GM19463 (cell line): ENCODE measurements around the gene ENTPD6.
"Not testable (repeated sequence)": the region's sequence is repeated elsewhere in the genome, so short reads cannot be mapped to it uniquely, and the experiment has no call there.

Experiments used
- ATAC-seq: cut with Tn5 transposase; IDR thresholded peaks from one replicate; pipeline ENCODE4 v1.9.1; 2021; ENCODE audit warnings: mild to moderate bottlenecking, moderate library complexity; ENCODE audit not compliant: unreplicated experiment

Gene ENTPD6

GRCh38 chr20:25254986-25255680, 59.6 kb downstream of the ENTPD6 start:
- no peak for ATAC-seq

- ATAC-seq, result no peak
These were observed 60.8 kb downstream of the ENTPD6 start for GRCh38 chr20:25256226-25256859.

- no peak for ATAC-seq
These were observed 61.6 kb downstream of the ENTPD6 start for GRCh38 chr20:25257130-25257529.

GRCh38 chr20:25257756-25258475, 62.4 kb downstream of the ENTPD6 start:
- ATAC-seq, result no peak

- ATAC-seq, result no peak
These were observed 62.9 kb downstream of the ENTPD6 start for GRCh38 chr20:25258476-25258805.

GRCh38 chr20:25258828-25259227, 63.3 kb downstream of the ENTPD6 start:
- no peak for ATAC-seq

GRCh38 chr20:25259358-25259757, 63.8 kb downstream of the ENTPD6 start:
- ATAC-seq, result no peak

- no peak for ATAC-seq
These were observed 64.3 kb downstream of the ENTPD6 start for GRCh38 chr20:25259788-25260254.

GRCh38 chr20:25260770-25261437, 65.4 kb downstream of the ENTPD6 start:
- ATAC-seq, result not testable (repeated sequence)

GRCh38 chr20:25269057-25269832, 73.7 kb downstream of the ENTPD6 start:
- ATAC-seq, result no peak

- no peak for ATAC-seq
These were observed 74.3 kb downstream of the ENTPD6 start for GRCh38 chr20:25269833-25270170.

GRCh38 chr20:25270829-25271251, 75.3 kb downstream of the ENTPD6 start:
- no peak for ATAC-seq

- ATAC-seq, result no peak
These were observed 76.1 kb downstream of the ENTPD6 start for GRCh38 chr20:25271486-25272222.

- no peak for ATAC-seq
These were observed 76.9 kb downstream of the ENTPD6 start for GRCh38 chr20:25272223-25273000.

- ATAC-seq, result no peak
These were observed 77.5 kb downstream of the ENTPD6 start for GRCh38 chr20:25273046-25273445.

- no peak for ATAC-seq
These were observed 78.2 kb downstream of the ENTPD6 start for GRCh38 chr20:25273541-25274358.

- ATAC-seq, result no peak
These were observed 79.0 kb downstream of the ENTPD6 start for GRCh38 chr20:25274481-25274880.
